Measurements from ENCODE around the gene LMAN2. TPM values are rescaled to one million over a fixed set of nuclear protein-coding genes. Genes with fewer than 3 reads are reported as not detected.

The LMAN2 gene
- total RNA-seq, 1 donor from 2014 or later = 155 TPM

DNA sequence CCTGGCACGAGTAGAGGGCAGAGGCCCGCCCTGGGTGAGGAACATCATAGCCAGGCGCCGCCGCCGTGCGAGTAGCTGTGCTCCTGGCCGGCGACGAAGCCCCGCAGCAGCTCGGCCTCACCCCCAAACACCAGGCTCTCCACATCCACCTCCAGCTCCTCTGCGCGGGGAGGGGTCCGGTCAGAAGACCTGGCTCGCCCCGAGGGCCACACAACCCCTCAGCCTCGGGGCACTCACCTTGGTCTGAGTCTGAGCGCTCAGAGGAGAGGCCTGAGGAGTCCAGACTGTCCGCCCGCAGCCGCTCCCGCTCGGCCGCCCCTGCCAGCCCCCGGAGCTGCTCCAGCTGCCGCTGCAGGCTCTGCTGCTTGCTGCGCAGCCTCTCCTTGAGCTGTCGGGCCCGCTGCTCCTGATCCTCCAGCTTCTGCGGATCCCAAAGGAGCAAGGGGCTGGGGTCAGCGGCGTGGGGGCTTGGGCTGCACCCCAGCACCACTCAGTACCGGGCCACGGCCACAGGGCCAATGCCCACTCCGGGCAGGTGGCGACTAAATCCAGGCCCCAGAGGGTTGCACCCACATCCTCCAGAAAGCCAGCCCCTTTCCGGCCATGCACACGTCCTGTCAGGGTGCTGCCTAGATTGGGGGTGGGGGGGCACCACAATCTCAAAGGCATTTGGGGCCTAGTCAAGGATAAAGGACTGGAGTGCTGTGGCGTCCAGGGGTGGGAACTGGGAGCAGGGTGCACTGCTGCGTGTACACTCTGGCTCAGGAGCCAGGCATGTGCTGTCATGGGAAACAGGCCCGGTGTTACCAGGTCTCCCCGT is 43.7 kb downstream of the LMAN2 start:
- DNase-seq (ENCODE audit: low read depth) = no peak

DNA sequence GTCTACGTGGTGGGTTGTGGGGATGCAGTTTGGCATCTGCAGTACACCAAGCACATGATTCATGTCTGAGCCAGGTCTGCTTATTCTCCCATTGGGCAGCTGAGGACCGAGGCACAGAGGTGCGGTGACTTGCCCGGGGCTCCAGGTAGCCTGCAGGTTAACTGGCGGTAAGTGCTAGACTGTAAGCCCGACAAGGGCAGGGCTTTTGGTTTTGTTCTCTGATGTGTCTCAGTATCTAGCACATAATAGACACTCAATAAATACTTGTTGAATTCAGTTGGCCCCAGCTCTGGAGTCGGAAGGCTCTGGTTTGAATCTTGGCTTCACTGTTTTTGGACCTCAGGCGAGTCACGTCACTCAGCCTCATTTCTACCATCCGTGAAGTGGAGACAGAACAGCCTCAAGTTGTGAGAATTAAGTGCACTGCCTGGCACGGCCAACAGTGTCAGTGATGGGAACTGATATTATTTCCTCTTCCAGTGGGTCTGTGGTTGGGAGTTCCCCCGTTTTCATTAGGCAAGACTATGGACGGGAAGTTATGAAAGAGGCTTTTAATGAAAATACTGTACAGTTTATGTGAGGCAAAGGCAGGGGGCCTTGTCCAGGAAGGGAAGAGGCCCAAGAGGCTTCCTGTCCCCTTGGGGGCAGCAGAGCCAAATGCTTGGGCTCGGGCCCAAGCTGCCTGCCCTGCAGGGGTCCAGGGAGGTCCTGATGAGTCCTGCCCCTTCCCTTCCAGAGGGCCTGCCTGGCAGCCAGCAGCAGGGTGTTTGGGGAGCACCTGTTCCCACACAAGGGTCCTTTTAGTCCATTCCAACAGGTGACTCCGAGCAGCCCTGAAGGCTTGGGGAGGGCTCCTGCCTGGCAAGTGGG is 44.6 kb downstream of the LMAN2 start:
- peak; percentile 38 for DNase-seq (ENCODE audit: low read depth)

DNA sequence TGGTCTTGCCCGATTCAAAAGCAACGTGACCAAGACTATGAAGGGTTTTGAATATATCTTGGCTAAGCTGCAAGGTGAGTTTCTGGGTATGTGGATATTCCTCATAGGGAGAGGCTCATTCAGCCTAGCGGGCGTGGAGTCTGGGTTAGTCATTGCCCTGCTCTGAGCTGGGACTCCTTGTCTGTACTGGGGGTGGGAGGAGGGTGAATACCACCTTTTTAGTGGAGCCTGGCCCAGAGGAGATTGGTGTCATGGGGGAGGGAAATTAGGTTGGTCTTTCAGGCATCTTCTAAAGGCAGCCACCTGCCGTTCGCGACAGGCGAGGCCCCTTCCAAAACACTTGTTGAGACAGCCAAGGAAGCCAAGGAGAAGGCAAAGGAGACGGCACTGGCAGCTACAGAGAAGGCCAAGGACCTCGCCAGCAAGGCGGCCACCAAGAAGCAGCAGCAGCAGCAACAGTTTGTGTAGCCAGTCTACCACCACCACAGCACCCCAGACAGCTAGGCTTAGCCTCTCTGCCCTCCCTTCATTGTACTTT is 45.3 kb downstream of the LMAN2 start:
- peak; percentile 36 for DNase-seq (ENCODE audit: low read depth)

DNA sequence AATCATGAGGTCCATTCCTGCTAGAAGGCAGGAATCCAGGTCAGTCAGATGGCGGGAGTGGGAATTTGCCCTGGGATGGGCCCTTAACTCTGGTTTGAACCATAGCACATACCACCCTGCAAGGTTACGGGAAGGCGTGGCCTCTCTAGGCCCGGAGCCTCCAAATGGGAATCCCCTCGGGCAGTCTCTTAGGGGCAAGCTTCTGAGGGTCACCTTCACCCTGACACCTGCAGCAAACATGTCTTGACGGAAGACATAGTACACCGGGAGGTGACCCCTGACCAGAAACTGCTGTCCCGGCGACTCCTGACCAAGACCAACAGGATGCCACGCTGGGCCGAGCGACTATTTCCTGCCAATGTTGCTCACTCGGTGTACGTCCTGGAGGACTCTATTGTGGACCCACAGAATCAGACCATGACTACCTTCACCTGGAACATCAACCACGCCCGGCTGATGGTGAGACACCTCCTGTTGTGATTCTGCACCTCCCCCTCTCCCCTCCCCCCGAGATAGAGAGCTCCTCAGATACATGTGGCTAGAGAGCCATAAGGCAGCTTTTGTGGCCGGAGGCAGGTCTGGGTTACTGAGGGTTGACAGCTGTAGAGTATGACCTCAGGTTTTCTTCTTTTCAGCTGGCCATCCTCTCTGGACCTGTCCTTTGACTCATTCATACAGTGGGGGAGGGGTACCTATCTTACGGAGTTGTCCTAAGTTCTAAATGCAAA is 46.9 kb downstream of the LMAN2 start:
- peak; percentile 90 for DNase-seq (ENCODE audit: low read depth)

DNA sequence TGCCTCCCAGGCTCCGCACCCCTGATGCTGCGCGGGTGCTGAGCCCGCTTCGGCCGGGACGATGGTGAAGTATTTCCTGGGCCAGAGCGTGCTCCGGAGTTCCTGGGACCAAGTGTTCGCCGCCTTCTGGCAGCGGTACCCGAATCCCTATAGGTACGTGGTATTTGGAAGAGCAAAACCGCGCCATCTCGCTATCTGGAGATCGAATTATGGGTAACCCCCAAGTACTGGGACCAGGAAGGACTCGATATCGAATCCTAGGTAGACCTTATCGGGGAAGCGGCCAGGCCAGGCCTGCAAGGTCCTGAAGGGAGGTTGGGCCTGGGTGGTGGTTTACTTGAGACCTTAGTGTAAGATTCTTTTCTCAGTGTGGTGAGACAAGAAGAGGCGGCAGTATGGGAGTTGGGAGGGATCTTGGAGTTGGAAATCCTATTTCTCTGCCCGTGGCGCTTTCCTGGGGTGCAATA is 47.5 kb downstream of the LMAN2 start:
- DNase-seq (ENCODE audit: low read depth) = no peak

DNA sequence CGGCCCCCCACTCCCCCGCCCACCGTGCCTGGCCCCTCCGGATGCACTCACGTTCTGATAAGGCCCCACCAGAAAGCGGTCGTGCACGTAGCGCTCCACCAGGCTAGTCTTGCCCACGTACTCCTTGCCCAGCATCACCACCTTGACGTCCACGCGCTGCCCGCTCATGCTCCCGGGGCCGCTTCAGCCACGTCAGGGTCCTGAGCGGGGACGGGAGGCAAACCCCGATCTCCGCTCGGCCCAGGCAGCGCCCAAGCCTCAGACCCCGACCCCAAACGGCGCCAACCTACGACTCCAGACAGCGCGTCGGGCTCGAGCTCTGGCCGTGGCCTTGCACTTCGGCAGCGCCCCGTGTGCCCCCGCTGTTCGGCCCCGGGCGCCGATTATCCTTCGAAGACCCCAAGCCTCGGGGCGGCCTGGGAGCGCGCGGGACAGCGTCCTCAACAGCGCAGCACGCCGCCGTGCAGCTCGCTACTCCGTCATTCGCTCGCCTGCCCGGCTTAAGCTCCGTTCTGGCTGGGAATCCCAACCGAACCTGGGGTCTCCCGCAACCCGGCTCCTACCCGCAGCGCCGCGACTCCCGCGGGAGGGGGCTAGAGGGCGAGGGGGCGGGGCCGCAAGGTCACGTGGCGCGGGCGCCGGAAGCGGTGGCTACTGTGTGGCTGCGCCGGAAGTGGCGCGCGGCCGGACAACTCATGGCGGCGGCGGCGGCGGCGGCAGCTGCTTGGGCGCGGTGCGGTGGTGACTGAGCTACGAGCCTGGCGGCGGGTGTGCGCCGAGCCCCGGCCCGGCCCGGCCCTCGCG is 48.1 kb downstream of the LMAN2 start, which contains the start of the genes PRELID1 and RAB24:
PRELID1 (plus strand) TSS at position 679 of the 804 bp plus-strand sequence. CDS start 187 bp downstream, outside the sequence.
RAB24 (minus strand) TSS at position 599 of the 804 bp plus-strand sequence; CDS start at position 168, 431 bp downstream.
- DNase-seq (ENCODE audit: low read depth) = peak; percentile 89

DNA sequence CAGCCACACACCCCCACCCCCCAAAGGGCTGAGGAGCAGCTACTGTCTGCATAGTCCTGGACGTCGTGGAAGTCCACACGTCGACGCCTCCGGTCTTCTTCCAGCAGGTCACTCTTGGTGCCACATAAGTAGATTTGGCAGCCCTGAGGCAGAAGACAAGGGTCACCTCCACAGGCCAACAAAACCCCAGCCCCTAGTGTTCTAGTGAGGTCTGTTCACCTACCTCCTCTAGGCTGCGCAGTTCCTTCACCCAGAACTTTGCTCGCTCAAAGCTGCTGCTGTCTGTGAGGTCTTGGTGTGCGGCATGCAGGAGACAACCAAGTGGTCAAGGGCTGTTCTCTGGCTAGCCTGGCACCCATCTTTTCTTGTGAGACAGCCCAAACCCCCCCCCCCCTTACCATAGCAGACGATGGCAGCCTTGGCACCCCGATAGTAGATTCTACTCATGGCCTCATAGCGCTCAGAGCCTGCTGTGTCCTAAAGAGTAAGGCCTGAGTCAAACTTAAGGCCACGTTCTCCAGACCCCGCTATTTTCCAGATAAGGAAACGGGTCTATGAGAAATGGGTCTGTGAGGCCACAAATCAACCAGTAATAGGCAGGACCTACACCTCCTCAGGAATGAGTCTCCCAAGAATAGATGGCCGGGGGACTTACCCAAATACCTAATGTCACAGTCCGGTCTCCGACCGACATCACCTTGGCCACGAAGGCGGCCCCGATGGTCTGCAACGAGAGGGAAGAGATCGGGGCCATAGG is 48.9 kb downstream of the LMAN2 start:
- DNase-seq (ENCODE audit: low read depth) = no peak

DNA sequence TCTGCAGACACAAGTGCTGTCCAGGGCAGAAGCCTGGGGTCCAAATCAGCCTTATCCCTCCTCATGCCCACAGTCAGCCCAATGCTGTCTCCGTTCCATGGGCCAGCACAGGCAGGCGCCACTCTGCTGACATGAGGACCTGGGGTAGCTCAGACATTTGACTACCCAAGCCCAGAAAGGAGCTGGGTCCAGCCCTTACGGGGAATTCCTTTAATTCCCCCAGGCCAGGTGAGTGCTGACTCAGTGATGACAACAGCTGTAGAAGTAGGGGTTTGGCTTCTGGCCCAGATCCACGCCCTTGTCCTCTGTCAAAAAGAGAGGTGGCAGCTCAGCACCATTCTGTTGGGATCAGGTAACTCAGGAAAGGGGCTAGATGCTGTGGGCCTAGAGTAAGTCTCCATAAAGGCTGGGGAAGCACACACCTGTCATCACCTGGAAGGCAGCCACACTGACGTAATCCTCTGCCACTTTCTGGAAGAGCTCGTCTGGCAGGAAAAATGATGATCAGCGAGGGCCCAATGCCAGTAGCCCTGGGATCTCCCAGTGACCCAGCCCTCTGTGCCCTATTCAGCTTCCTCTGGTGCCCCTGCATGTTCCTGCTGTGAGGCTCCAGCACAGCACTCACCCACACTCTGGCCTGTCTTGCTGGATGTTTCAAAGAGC is 49.8 kb downstream of the LMAN2 start:
- peak; percentile 31 for DNase-seq (ENCODE audit: low read depth)

DNA sequence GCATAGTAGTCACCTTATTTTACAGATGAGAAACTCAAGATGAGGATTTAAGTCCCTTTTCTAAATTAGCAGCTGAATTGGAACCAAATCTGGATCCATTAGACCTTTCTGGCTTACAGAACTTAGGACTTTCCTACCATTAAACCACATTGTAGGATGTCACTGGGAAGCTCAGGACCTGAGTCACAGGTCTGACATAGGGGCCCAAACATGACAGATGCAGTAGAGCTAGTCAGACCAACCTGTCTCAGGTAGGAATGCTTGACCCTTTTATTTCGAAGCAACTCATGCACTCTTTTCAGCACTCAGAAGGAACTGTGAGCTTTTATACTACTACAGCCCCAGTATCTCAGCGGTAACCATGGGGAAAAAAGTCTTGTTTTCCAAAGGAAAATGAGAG is 50.5 kb downstream of the LMAN2 start:
- no peak for DNase-seq (ENCODE audit: low read depth)

DNA sequence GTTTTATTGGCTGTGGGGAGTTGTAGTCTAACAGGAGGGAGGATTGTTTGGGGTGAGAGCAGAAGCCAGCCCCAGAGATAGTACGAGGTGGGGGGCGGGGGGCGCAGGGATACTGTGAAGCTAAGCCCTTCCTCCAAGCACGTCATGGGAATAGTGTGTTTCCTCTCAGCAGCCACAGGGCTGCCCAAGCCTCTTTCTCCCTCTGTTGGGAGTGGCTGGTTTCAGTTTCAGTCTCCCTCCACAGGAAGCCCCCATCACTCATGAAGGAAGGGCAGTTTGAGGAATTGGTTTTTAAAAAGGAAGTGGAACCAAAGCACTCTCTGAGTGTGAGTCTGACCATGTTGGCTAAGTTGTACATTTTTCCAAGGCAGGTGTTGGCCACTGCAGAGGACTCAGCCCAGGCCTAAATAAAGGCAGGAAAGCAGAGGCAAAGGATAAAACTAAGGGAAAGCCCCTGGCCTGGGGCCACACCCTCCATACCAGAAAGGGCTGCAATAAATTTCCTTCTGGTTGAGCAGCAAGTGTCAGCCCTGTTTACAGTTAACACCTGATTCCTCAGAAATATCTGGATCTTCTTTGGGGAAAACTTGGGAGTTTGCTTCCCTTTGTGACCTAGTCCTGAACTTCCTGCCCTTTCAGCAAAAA is 51.1 kb downstream of the LMAN2 start:
- peak; percentile 77 for DNase-seq (ENCODE audit: low read depth)

DNA sequence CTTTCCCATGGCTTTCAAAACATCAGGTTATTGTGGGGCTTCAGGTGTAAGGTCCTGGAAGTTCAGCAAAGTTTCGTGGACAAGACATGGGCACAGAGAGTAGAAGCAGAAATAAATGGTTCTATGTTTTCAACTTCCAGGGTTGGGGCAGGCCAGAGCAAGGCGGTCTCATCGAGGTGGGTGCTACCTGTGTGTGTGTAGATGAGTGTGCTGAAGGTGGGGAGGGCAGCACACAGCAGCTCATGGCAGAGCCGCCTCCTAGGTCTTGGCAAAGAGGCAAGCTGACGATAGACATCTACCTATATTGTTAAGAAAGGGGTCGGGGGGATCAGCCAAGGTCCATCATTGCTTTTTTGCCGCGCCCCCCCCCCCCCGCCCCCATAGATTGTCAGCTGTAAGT is 51.8 kb downstream of the LMAN2 start:
- no peak for DNase-seq (ENCODE audit: low read depth)

DNA sequence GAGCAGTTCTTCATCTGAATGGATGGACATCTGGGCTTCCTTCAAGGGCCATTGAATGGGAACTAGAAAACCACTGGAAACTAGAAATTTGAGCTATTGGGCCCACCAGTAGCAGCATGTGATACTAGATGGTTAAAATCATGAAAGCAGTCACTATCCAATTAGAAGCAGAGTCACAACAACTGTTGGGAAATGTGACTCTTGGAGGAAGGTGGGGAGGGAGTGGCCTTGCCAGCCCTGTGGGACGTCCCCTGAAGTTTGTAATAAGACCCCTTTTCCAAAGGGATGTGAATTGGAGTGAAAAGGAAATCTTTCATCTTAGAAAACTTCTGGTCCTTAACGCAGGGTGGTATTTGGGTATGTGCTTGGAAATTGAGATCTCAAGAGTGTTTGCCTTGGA is 53.5 kb downstream of the LMAN2 start:
- DNase-seq (ENCODE audit: low read depth) = no peak

DNA sequence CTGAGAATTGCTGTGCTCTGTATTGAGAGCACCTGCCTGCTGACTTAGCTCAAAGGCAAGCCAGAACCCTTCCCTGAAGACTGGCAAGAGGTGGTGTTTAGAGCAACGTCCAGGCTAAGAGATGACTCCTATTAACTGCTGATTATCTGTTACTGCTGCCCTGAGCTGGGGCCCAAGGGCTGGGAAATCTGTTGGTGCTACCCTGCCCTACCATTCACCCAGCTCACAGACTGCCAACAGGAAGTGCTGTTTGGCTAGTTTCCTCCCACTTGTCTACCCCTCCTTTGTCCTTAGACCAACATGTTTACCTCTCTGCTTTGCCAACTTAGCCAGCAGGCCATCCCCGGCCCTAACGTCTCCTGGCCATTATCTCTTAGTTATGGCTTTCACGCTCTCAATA is 54.9 kb downstream of the LMAN2 start:
- no peak for DNase-seq (ENCODE audit: low read depth)

DNA sequence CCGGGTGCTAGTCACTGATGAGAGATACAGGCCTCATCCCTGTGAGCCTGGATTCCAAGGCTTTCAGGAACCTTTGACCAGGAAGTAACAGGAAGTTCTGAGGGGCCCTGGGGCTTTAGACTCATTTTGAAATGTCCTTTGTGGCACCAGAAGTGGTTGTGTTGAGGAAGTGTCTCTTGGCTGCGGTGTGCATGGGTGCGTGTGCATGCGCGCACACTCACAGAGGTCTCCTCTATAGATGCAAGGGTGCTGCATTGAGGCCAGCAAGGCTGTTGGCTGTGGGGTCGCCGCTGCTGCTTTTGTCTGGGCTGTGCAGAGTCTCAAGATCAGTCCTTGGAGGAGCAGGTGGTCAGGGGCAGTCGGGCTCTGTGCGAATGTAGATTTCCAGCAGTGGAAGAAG is 55.5 kb downstream of the LMAN2 start:
- no peak for DNase-seq (ENCODE audit: low read depth)

DNA sequence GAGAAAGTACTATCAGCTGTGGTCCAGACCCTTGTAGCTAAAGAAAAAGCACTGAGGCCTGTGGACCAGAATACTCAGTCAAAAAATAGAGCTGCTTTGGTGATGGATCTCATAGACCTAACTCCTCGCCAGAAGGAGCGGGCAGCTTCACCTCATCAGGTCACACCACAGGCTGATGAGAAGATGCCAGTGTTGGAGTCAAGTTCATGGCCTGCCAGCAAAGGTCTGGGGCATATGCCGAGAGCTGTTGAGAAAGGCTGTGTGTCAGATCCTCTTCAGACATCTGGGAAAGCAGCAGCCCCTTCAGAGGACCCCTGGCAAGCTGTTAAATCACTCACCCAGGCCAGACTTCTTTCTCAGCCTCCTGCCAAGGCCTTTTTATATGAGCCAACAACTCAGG is 56.8 kb downstream of the LMAN2 start:
- DNase-seq (ENCODE audit: low read depth) = no peak

DNA sequence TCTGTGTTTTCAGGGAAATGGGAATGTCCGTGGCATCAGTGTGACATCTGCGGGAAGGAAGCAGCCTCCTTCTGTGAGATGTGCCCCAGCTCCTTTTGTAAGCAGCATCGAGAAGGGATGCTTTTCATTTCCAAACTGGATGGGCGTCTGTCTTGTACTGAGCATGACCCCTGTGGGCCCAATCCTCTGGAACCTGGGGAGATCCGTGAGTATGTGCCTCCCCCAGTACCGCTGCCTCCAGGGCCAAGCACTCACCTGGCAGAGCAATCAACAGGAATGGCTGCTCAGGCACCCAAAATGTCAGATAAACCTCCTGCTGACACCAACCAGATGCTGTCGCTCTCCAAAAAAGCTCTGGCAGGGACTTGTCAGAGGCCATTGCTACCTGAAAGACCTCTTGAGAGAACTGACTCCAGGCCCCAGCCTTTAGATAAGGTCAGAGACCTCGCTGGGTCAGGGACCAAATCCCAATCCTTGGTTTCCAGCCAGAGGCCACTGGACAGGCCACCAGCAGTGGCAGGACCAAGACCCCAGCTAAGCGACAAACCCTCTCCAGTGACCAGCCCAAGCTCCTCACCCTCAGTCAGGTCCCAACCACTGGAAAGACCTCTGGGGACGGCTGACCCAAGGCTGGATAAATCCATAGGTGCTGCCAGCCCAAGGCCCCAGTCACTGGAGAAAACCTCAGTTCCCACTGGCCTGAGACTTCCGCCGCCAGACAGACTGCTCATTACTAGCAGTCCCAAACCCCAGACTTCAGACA is 57.5 kb downstream of the LMAN2 start:
- no peak for DNase-seq (ENCODE audit: low read depth)

DNA sequence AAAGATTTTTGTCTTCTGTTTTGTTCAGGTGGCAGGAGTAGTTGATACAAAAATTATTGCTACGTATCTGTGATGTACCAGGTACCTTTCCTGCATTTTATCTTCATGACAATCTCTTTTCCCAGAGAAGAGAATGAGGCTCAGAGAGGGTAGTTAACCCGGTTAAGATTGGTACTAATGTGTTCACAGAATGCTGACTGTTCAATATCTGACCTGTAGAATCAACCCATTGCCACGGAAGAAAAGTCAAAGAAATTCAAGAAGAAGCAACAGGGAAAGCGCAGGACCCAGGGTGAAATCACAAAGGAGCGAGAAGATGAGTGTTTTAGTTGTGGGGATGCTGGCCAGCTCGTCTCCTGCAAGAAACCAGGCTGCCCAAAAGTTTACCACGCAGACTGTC is 59.7 kb downstream of the LMAN2 start:
- no peak for DNase-seq (ENCODE audit: low read depth)

Data from myocyte (in vitro differentiated cells).